ENCODE results near the gene GZMA.

GZMA gene

DNA sequence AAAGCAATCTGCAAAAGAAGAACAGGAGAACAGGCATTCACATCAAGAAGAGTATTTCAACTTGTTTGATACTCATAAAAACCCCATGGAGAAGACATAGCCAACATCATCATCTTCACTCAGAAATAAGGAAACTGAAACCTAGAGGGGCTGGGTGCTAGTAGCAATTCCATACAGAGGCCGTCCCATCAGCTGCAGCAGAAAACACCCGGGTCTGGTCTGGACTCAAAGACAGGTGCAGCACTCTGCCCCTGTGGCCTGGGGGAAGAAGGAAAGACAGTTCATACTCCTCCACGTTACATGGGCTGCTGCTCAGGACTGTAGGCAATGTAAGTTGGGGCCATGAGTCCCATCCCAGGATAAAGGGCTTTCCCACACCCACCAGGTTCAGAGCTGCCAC is 11.6 kb downstream of the GZMA start:
- TF ChIP-seq, protein P1, sequence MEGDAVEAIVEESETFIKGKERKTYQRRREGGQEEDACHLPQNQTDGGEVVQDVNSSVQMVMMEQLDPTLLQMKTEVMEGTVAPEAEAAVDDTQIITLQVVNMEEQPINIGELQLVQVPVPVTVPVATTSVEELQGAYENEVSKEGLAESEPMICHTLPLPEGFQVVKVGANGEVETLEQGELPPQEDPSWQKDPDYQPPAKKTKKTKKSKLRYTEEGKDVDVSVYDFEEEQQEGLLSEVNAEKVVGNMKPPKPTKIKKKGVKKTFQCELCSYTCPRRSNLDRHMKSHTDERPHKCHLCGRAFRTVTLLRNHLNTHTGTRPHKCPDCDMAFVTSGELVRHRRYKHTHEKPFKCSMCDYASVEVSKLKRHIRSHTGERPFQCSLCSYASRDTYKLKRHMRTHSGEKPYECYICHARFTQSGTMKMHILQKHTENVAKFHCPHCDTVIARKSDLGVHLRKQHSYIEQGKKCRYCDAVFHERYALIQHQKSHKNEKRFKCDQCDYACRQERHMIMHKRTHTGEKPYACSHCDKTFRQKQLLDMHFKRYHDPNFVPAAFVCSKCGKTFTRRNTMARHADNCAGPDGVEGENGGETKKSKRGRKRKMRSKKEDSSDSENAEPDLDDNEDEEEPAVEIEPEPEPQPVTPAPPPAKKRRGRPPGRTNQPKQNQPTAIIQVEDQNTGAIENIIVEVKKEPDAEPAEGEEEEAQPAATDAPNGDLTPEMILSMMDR (IDR thresholded peaks at IDR 0.05; ENCODE audit: low read depth, low read length), result no peak
- no peak for DNase-seq (ENCODE audit: extremely low read depth, low read depth)

DNA sequence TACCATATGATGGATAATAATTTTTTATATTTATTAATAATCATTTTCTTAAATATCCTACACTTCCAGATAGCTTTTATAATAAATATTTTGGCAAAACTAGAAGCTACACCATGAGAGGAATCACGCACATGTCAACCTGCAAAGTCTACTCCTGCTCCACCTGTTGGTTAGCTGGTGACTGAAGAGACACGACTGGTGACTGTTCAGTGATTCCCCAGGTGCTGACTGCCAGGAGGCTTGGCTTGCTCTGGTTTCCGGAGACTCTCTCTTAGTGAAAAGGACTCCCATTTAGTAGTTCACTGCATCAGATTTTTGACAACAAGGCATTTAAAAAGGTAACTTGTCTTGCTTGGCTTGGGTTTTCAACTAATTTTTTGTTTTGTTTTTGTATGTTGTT is 20.9 kb downstream of the GZMA start:
- DNase-seq (ENCODE audit: extremely low read depth, low read depth), result no peak
- TF ChIP-seq, protein P1 (IDR thresholded peaks at IDR 0.05; ENCODE audit: low read depth, low read length), result no peak

DNA sequence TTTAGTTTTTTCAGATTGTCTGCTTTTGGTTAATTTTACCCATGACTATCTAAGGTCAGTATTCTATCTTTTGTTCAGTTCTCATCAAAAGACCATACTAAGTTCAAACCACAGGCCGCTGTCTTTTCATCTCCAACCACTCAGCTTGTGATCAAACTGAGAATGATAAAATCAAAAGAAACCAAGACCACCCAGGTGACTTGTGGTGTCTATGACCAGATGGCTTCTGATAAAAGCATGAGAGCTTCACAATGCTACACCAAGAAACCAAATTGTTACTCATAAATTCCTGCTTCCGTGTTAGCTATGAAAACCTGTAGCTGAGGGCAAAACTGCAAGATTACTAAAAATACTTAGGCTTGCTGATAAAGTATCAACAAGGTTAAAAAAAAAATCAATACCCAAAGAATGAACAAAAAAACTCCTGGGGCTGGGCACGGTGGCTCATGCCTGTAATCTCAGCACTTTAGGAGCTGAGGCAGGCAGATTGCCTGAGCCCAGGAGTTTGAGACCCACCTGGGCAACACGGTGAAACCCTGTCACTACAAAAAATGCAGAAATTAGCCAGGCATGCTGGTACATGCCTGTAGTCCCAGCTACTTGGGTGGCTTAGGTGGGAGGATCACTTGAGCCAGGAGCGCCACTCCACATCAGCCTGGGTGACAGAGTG is 31.7 kb downstream of the GZMA start:
- no peak for DNase-seq (ENCODE audit: extremely low read depth, low read depth)
- TF ChIP-seq, protein P1 (IDR thresholded peaks at IDR 0.05; ENCODE audit: low read depth, low read length), result no peak

DNA sequence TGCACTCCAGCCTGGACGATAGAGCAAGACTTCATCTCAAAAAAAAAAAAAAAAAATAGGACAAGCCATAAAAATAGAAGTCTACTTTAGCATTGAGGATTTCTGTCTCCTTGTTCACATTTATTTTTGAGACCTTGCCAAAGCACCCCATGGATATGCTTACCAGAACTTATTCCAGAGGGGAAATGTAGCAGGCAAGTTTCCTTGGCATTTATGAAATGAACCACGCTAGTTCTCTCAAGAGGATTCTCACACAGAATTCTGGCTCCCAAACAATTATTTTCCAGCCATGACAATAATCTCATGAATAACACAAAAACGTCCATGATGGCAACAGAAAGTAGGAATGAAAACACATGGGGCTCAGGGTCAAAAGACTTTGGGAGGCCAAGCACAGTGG is 34.1 kb downstream of the GZMA start:
- DNase-seq (ENCODE audit: extremely low read depth, low read depth), result no peak
- TF ChIP-seq, protein P1 (IDR thresholded peaks at IDR 0.05; ENCODE audit: low read depth, low read length), result no peak

DNA sequence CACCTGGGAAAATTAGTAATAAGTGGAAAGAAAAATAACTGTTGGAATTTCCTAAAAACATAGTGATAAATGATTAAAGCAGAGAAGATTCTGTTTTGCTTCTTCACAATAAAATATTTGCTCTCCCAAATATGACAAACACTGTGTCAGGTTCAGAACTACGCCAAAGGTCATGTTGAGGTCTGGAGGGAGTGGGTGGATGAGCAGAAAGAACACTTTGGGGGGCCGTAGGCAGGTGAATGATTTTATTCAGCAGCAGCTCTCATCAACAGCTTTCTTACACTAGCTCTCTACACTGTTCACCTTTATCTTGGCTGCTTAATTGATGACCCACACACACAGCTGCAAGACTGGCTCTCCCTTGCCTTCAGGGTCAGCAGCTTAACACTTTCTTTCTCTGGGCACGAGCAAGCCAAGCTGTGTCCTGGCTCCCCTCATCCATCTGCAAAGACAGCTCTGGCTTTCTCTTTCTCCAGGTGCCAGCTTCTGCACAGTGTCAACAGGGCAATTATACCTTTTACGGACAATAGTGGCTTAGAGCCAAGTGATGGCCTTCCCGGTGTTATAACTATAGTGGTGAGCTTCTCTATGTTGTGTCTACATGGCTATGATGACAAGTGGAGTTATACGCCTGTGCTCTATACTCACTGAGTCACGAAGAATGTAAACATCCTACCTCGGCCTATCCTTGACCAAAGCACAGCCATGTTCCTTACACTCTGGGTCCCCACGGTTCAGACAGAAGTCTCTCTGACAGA is 38.6 kb downstream of the GZMA start:
- no peak for DNase-seq (ENCODE audit: extremely low read depth, low read depth)
- TF ChIP-seq, protein P1 (IDR thresholded peaks at IDR 0.05; ENCODE audit: low read depth, low read length), result no peak

DNA sequence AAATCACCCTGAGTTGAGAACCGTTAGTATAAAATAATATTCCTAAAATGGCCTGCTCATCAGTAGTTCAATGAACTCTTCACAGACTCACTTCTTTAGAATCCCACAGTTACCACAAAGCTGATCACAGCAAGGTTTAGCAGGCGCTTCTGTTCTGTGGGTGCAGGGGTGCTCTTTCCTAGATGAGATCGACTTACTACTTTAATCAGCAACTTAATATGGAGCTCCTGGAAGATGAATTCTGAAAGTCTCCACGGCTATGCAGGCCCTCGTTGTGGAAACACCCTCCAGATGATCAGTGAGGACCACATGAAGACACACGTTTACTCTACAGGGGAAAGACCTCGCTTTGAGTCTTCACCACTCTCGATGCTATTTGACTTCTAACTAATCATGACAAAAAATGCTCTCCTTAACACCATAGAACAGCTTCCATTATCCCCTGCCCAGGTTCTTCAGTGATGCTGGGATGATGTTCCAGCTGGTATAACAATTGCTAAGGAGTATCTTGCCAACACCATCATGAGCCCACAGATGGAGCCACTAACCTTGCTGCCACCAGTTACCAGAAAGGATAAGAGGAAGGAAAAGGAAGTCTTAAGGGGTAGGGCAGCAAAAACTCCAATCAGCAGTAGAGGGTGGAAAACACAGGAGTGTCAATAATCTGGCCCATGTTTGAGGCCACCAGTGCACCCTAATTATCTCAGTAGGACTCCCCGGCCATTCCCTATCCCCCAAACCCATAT is 39.7 kb downstream of the GZMA start:
- DNase-seq (ENCODE audit: extremely low read depth, low read depth), result no peak
- TF ChIP-seq, protein P1 (IDR thresholded peaks at IDR 0.05; ENCODE audit: low read depth, low read length), result no peak

DNA sequence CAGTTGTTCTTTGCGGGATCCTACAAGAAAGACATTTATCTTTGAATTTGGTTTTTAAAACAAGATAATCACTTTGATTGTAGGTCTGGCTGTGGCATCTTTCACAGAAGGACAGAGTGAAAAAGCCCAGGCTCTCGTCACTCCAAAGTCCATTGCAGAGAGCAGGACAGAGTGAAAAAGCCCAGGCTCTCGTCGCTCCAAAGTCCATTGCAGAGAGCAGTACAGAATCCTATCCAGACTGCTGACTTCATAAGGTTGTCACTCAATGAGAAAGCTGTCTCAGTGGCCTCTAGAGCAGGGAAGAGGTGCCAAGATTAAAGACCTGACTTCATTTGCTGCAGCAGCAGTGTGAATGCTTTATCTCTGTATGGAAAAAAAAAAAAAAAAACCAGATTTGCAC is 41.2 kb downstream of the GZMA start:
- TF ChIP-seq, protein P1 (IDR thresholded peaks at IDR 0.05; ENCODE audit: low read depth, low read length), result no peak
- DNase-seq (ENCODE audit: extremely low read depth, low read depth), result no peak

Data from AG09319 (cell line).